Chondrocyte (in vitro differentiated cells): Measurements from ENCODE around the gene BATF3. TPM values are rescaled to one million over a fixed set of nuclear protein-coding genes. Genes with fewer than 3 reads are reported as not detected.

ENCODE experiments used
- DNase-seq: peaks from one replicate; pipeline ENCODE4 v3.0.0; 2021; ENCODE audit warnings: mixed read lengths, low spot score
- H3K27ac Mint-ChIP-seq: one replicate; pipeline ENCODE4 v1.8.0; 2021; ENCODE audit warnings: mild to moderate bottlenecking, moderate library complexity, mixed read lengths; ENCODE audit not compliant: unreplicated experiment
- H3K27me3 Mint-ChIP-seq: 2 replicates; pipeline ENCODE4 v1.8.0; 2021; ENCODE audit warnings: low read depth, mixed read lengths
- H3K36me3 Mint-ChIP-seq: 2 replicates; pipeline ENCODE4 v1.8.0; 2021; ENCODE audit warnings: low read depth, mixed read lengths
- H3K4me1 Mint-ChIP-seq: 2 replicates; pipeline ENCODE4 v1.8.0; 2021; ENCODE audit warnings: low read depth, mild to moderate bottlenecking, mixed read lengths
- H3K4me3 Mint-ChIP-seq: one replicate; pipeline ENCODE4 v1.8.0; 2021; ENCODE audit warnings: mild to moderate bottlenecking, moderate library complexity, mixed read lengths; ENCODE audit not compliant: unreplicated experiment
- H3K9me3 Mint-ChIP-seq: 2 replicates; pipeline ENCODE4 v1.8.0; 2021; ENCODE audit warnings: low read depth, mixed read lengths
- CTCF ChIP-seq: fragments of 200-600 bp; sonication (generic); IDR thresholded peaks from 2 replicates; pipeline ENCODE4 v1.5.0; 2021; ENCODE audit warnings: antibody characterized with exemption, mild to moderate bottlenecking, moderate library complexity
- total RNA-seq: library from RNA; stranded (reverse); gene quantifications from 3 replicates; pipeline ENCODE4 v1.2.1, GENCODE V29; 2021

The BATF3 gene
- total RNA-seq, 1 donor from 2014 or later: 3.7 TPM

DNA sequence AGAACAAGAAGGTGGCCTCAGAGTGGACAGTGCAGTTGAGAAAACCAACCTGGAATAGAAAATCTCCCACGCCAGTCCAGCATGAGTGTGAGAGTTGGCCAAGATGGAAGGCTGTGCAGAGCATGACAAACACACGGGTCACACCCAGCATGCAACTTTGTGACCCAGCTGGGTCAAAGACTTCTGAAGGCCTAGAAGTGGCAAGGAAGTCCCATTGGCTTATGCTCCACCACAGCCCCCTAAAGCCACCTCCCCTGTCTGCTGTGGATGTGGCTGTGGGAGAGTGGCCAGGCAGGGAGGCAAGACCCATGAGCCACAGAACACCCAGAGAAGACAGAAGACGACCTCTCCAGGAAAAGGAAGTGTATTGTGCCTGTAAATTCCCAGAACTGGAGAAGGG, 13.6 kb downstream of the BATF3 start:
- Mint-ChIP-seq H3K27me3 (no peaks in the 10 kb centered on the region), H3K27ac (no peak overlapping the region), H3K4me1 (no peaks in the 10 kb centered on the region), H3K36me3 (no peaks in the 10 kb centered on the region), H3K4me3 (no peak overlapping the region), H3K9me3 (no peaks in the 10 kb centered on the region)
- no peak for TF ChIP-seq CTCF
- DNase-seq: no peak

DNA sequence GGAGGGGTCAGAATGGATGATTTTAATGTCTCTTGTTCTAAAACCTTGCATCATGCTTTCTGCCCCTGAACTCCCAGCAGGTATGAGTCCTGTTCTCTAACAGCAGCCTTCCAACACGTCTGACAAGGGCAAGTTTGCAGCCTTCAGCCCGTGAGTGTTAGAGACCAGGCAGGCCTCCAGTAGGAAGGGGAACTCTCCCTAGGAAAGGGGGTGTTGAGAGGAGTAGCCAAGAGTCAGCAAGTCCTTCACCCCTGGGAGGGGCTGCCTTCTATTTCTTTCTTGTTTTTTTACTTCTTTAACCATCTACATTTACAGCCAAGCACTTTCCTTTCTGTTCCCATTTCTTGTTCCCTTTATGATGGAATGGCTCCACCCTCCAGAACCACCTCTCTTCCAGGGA, 14.2 kb downstream of the BATF3 start:
- H3K4me1 Mint-ChIP-seq: no peaks in the 10 kb centered on the region
- H3K9me3 Mint-ChIP-seq: no peaks in the 10 kb centered on the region
- H3K27me3 Mint-ChIP-seq: no peaks in the 10 kb centered on the region
- H3K36me3 Mint-ChIP-seq: no peaks in the 10 kb centered on the region
- H3K4me3 Mint-ChIP-seq: no peak overlapping the region
- no peak overlapping the region for H3K27ac Mint-ChIP-seq
- no peak for DNase-seq
- TF ChIP-seq CTCF: no peak

- Mint-ChIP-seq H3K36me3 (no peaks in the 10 kb centered on the region), H3K9me3 (no peaks in the 10 kb centered on the region), H3K27me3 (no peaks in the 10 kb centered on the region), H3K4me3 (no peak overlapping the region), H3K4me1 (no peaks in the 10 kb centered on the region), H3K27ac (no peak overlapping the region)
- TF ChIP-seq CTCF: no peak
- no peak for DNase-seq
These were observed 15.0 kb downstream of the BATF3 start for GRCh38 chr1:212684521-212685090.

DNA sequence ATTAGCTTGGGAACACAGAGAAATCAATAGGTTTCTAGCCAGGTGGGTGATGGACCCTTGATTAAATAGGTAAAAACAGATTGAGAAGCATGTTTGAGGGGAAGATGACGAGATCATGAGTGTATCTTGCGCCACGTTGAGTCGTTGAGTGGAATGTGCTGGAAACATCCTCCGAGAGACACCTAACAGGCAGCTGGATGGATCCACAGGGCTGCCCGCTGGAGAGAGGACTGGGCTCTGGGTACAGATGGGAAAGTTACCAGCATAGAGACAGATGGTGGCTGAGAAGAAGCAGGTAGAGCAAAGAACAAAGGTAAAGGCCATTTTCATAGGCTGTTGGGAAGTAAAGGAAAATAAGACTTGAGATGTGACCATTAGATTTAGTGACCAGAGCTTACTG, 15.6 kb downstream of the BATF3 start:
- Mint-ChIP-seq H3K4me1 (no peaks in the 10 kb centered on the region), H3K36me3 (no peaks in the 10 kb centered on the region)

DNA sequence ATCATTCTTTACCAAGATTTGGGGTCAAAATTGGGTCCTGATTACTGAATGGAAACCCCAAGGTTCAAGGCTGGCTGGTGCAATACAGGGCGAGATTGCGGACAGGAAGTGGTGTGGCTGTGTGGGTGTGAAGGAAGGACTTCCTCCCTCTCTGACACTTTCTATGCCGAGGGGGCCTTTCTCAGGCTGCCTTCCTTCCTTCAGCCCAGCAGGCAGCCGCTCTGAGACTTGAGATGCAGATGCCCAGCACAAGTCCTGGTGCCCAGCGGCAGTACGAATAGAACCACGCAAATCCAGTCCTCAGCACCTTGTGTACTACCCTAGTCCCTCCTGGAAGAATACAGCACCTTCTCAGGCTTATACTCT, 16.3 kb downstream of the BATF3 start:
- no peaks in the 10 kb centered on the region for H3K4me1 Mint-ChIP-seq
- no peak overlapping the region for H3K4me3 Mint-ChIP-seq
- H3K9me3 Mint-ChIP-seq: no peaks in the 10 kb centered on the region
- no peak for TF ChIP-seq CTCF
- no peaks in the 10 kb centered on the region for H3K36me3 Mint-ChIP-seq
- no peaks in the 10 kb centered on the region for H3K27me3 Mint-ChIP-seq
- no peak for DNase-seq
- no peak overlapping the region for H3K27ac Mint-ChIP-seq

More for the DNA sequence above, 15.6 kb downstream of the BATF3 start:
- H3K9me3 Mint-ChIP-seq: no peaks in the 10 kb centered on the region
- no peak overlapping the region for H3K4me3 Mint-ChIP-seq
- DNase-seq: no peak
- H3K27me3 Mint-ChIP-seq: no peaks in the 10 kb centered on the region
- TF ChIP-seq CTCF: no peak
- no peak overlapping the region for H3K27ac Mint-ChIP-seq
